Measurements from ENCODE around the gene IL1RAPL1. TPM values are rescaled to one million over a fixed set of nuclear protein-coding genes. Genes with fewer than 3 reads are reported as not detected.

Gene IL1RAPL1
- total RNA-seq, 2 experiments from 2014 or later: not detected

GRCh38 chrX:29275928-29276327 lies 688.7 kb downstream of the IL1RAPL1 start:
- intact Hi-C loops (cut with DNase I, micrococcal nuclease): no loop called here
- Mint-ChIP-seq H3K4me3 (no peak overlapping the region), H3K27me3 (no peaks in the 10 kb centered on the region), H3K27ac (no peak overlapping the region), H3K9me3 (peaks cover 3% of the 10 kb centered on the region), H3K36me3 (ENCODE audit: low read depth) (no peaks in the 10 kb centered on the region), H3K4me1 (ENCODE audit: low read depth) (no peaks in the 10 kb centered on the region)
- POLR2A ChIA-PET: no interaction called here
- no peak for TF ChIP-seq CTCF (IDR thresholded peaks at IDR 0.05)
- DNase-seq (no peak), ATAC-seq (ENCODE audit: poor library complexity) (no peak)
- Histone ChIP-seq H3K9me3 (ENCODE audit: control insufficient read depth in 1 of 2, insufficient read depth in 1 of 2, low read length in 2 of 2) (peaks cover 0 to 5% of the 10 kb centered on the region in 2 experiments), H3K4me1 (ENCODE audit: insufficient read depth, low read length) (no peaks in the 10 kb centered on the region), H3K4me3 (ENCODE audit: low read length) (no peak overlapping the region), H3K36me3 (ENCODE audit: insufficient read depth, low read length) (no peaks in the 10 kb centered on the region), H3K27ac (ENCODE audit: low read depth in 1 of 2, low read length in 2 of 2) (no peak overlapping the region), H3K27me3 (ENCODE audit: control insufficient read depth in 1 of 2, insufficient read depth in 2 of 2, low read length in 2 of 2) (no peaks in the 10 kb centered on the region)
- CTCF ChIA-PET: no interaction called here

- CTCF ChIA-PET: no interaction called here
- Histone ChIP-seq H3K27me3 (ENCODE audit: control insufficient read depth in 1 of 2, insufficient read depth in 2 of 2, low read length in 2 of 2) (no peaks in the 10 kb centered on the region), H3K9me3 (ENCODE audit: control insufficient read depth in 1 of 2, insufficient read depth in 1 of 2, low read length in 2 of 2) (no peaks in the 10 kb centered on the region), H3K4me3 (ENCODE audit: low read length) (no peak overlapping the region), H3K36me3 (ENCODE audit: insufficient read depth, low read length) (no peaks in the 10 kb centered on the region), H3K27ac (ENCODE audit: low read depth in 1 of 2, low read length in 2 of 2) (no peak overlapping the region), H3K4me1 (ENCODE audit: insufficient read depth, low read length) (no peaks in the 10 kb centered on the region)
- intact Hi-C loops (cut with DNase I, micrococcal nuclease): no loop called here
- Mint-ChIP-seq H3K4me3 (no peak overlapping the region), H3K27me3 (no peaks in the 10 kb centered on the region), H3K27ac (no peak overlapping the region), H3K9me3 (no peaks in the 10 kb centered on the region), H3K36me3 (ENCODE audit: low read depth) (no peaks in the 10 kb centered on the region), H3K4me1 (ENCODE audit: low read depth) (no peaks in the 10 kb centered on the region)
- ATAC-seq (ENCODE audit: poor library complexity) (no peak), DNase-seq (no peak)
- TF ChIP-seq CTCF (IDR thresholded peaks at IDR 0.05): no peak
- POLR2A ChIA-PET: no interaction called here
Observed at GRCh38 chrX:29281078-29281742, 694.0 kb downstream of the IL1RAPL1 start.

- Histone ChIP-seq H3K4me1 (ENCODE audit: insufficient read depth, low read length) (no peaks in the 10 kb centered on the region), H3K27me3 (ENCODE audit: control insufficient read depth in 1 of 2, insufficient read depth in 2 of 2, low read length in 2 of 2) (no peaks in the 10 kb centered on the region), H3K4me3 (ENCODE audit: low read length) (no peak overlapping the region), H3K9me3 (ENCODE audit: control insufficient read depth in 1 of 2, insufficient read depth in 1 of 2, low read length in 2 of 2) (no peaks in the 10 kb centered on the region), H3K36me3 (ENCODE audit: insufficient read depth, low read length) (no peaks in the 10 kb centered on the region), H3K27ac (ENCODE audit: low read depth in 1 of 2, low read length in 2 of 2) (no peak overlapping the region)
- ATAC-seq (ENCODE audit: poor library complexity) (no peak), DNase-seq (no peak)
- Mint-ChIP-seq H3K4me1 (ENCODE audit: low read depth) (no peaks in the 10 kb centered on the region), H3K9me3 (no peaks in the 10 kb centered on the region), H3K27ac (no peak overlapping the region), H3K36me3 (ENCODE audit: low read depth) (no peaks in the 10 kb centered on the region), H3K4me3 (no peak overlapping the region), H3K27me3 (no peaks in the 10 kb centered on the region)
- CTCF ChIA-PET: no interaction called here
- no peak for TF ChIP-seq CTCF (IDR thresholded peaks at IDR 0.05)
- intact Hi-C loops (cut with DNase I, micrococcal nuclease): no loop called here
- POLR2A ChIA-PET: no interaction called here
Observed at GRCh38 chrX:29285664-29286063, 698.4 kb downstream of the IL1RAPL1 start.

Data from CD4-positive, alpha-beta T cell (primary cell).